Stimulated activated CD4-positive, alpha-beta T cell treated with anti-CD3 and anti-CD28 coated beads, Interleukin-12 subunit alpha, Interleukin-12 subunit beta, amount 100 ng/mL, for 4 hours (primary cell): ENCODE data around the gene PCDHA11.
"Not testable (repeated sequence)": the region's sequence is repeated elsewhere in the genome, so short reads cannot be mapped to it uniquely, and the experiment has no call there.

ENCODE experiments used
- DNase-seq: peaks from one replicate; pipeline ENCODE4 v3.0.0-alpha.2; 2020

The PCDHA11 gene, protein sequence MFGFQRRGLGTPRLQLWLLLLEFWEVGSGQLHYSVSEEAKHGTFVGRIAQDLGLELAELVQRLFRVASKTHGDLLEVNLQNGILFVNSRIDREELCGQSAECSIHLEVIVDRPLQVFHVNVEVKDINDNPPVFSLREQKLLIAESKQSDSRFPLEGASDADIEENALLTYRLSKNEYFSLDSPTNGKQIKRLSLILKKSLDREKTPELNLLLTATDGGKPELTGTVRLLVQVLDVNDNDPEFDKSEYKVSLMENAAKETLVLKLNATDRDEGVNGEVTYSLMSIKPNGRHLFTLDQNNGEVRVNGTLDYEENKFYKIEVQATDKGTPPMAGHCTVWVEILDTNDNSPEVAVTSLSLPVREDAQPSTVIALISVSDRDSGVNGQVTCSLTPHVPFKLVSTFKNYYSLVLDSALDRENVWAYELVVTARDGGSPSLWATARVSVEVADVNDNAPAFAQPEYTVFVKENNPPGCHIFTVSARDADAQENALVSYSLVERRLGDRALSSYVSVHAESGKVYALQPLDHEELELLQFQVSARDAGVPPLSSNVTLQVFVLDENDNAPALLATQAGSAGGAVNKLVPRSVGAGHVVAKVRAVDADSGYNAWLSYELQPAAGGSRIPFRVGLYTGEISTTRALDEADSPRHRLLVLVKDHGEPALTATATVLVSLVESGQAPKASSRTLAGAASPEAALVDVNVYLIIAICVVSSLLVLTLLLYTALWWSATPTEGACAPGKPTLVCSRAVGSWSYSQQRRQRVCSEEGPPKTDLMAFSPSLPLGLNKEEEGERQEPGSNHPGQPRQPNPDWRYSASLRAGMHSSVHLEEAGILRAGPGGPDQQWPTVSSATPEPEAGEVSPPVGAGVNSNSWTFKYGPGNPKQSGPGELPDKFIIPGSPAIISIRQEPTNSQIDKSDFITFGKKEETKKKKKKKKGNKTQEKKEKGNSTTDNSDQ

DNA sequence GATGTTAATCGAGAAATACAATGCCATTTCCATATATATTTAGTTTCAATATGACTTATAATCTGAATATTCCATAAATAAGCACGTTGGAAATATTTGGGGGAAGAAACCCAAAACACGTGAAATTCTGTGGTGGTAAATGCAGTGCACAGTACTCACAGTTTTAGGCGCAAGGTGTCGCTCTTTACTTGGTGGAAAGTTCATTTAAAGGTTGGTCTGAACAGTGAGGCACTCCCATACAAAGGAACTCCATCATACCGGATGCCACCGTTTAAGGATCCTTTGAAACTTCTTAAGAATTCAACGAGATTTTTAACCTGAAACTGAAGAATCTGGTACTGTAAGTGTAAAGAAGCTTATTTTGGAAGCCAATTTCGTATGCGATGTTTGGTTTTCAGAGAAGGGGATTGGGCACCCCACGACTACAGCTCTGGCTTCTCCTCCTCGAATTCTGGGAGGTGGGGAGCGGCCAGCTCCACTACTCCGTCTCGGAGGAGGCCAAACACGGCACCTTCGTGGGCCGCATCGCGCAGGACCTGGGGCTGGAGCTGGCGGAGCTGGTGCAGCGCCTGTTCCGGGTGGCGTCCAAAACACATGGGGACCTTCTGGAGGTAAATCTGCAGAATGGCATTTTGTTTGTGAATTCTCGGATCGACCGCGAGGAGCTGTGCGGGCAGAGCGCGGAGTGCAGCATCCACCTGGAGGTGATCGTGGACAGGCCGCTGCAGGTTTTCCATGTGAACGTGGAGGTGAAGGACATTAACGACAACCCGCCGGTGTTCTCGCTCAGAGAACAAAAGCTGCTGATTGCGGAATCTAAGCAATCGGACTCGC lies at the start of gene PCDHA11:
Gene PCDHA11 (plus strand): TSS at position 237 of the 834 bp plus-strand sequence. CDS start 147 bp downstream, at position 384.
- DNase-seq: no peak

DNA sequence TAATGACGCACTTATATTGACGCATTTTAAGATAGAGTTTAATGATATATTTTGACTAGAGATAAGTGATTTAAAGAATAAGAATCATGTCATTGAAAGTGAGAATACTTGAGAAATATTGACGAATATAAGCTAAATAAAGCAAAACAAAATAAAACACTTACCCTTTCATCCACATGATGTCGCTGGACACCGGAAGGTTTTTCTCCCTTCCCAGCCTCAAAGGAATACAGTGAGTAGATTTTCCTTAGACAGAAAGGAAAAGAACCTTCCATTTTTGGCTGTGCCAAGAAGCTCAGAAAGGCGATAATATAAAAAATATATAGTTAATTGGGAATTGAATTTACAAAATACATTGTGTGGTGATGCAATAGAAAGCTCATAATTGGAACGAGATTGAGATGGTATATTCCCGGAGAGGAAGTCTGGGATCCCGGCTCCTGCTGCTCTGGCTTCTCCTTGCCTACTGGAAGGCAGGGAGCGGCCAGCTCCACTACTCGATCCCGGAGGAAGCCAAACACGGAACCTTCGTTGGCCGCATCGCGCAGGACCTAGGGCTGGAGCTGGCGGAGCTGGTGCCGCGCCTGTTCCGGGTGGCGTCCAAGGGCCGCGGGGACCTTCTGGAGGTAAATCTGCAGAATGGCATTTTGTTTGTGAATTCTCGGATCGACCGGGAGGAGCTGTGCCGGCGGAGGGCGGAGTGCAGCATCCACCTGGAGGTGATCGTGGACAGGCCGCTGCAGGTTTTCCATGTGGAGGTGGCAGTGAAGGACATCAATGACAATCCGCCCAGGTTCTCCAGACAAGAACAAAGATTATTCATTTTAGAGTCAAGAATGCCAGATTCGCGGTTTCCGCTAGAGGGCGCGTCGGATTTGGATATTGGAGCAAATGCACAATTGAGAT lies 47.1 kb upstream of the PCDHA11 start, which contains the start of gene PCDHA5:
Gene PCDHA5 (plus strand): TSS at position 239 of the 906 bp plus-strand sequence.
- no peak for DNase-seq

DNA sequence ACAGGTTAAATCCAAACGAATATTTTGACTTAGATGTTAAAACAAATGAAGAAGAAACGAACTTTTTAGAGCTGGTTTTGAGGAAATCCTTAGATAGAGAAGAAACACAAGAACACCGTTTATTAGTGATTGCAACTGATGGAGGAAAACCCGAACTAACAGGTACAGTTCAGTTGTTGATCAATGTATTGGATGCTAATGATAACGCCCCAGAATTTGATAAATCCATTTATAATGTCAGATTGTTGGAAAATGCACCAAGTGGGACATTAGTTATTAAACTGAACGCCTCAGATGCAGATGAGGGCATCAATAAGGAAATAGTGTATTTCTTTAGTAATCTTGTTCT lies 46.5 kb upstream of the PCDHA11 start:
- DNase-seq: no peak

DNA sequence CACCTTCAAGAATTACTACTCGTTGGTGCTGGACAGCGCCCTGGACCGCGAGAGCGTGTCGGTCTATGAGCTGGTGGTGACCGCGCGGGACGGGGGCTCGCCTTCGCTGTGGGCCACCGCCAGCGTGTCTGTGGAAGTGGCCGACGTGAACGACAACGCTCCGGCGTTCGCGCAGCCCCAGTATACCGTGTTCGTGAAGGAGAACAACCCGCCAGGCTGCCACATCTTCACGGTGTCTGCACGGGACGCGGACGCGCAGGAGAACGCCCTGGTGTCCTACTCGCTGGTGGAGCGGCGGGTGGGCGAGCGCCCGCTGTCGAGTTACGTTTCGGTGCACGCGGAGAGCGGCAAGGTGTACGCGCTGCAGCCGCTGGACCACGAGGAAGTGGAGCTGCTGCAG lies 45.8 kb upstream of the PCDHA11 start:
- DNase-seq: not testable (repeated sequence)

DNA sequence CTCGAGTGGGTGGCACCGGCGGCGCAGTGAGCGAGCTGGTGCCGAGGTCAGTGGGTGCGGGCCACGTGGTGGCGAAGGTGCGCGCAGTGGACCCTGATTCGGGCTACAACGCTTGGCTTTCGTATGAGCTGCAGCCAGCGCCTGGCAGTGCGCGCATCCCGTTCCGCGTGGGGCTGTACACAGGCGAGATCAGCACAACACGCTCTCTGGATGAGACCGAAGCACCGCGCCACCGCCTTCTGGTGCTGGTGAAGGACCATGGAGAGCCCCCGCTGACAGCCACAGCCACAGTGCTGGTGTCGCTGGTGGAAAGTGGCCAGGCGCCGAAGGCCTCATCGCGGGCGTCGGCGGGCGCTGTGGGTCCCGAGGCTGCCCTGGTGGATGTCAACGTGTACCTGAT lies 45.3 kb upstream of the PCDHA11 start:
- DNase-seq: no peak

DNA sequence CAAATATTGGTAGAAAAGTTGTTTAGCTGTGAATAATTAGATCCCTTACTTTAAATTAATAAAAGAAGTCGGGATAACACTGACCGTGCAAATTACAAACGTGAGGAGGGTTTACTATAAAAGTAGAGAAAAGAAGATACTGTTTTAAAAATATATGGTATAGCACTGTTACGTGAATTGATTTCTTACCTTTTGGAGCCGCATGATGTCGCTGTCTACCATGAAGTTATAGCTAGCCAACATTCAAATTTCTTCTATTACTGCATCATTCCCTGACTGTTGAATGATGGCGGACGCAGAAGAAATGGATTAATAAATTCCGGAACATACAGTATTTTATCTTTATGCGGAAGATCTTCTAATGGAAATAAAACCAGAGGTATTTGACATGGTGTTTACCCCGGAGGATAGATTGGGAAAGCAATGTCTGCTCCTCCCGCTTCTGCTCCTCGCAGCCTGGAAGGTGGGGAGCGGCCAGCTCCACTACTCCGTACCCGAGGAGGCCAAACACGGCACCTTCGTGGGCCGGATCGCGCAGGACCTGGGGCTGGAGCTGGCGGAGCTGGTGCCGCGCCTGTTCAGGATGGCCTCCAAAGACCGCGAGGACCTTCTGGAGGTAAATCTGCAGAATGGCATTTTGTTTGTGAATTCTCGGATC lies 40.9 kb upstream of the PCDHA11 start, which contains the start of gene PCDHA6:
Gene PCDHA6 (plus strand): TSS at position 257 of the 658 bp plus-strand sequence. CDS start 132 bp downstream, at position 389.
- no peak for DNase-seq

DNA sequence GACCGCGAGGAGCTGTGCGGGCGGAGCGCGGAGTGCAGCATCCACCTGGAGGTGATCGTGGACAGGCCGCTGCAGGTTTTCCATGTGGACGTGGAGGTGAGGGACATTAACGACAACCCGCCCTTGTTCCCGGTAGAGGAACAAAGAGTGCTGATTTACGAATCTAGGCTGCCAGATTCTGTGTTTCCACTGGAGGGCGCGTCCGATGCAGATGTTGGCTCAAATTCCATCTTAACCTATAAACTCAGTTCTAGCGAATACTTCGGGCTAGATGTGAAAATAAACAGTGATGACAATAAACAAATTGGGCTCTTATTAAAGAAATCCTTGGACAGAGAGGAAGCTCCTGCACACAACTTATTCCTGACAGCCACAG lies 40.4 kb upstream of the PCDHA11 start:
- DNase-seq: no peak

DNA sequence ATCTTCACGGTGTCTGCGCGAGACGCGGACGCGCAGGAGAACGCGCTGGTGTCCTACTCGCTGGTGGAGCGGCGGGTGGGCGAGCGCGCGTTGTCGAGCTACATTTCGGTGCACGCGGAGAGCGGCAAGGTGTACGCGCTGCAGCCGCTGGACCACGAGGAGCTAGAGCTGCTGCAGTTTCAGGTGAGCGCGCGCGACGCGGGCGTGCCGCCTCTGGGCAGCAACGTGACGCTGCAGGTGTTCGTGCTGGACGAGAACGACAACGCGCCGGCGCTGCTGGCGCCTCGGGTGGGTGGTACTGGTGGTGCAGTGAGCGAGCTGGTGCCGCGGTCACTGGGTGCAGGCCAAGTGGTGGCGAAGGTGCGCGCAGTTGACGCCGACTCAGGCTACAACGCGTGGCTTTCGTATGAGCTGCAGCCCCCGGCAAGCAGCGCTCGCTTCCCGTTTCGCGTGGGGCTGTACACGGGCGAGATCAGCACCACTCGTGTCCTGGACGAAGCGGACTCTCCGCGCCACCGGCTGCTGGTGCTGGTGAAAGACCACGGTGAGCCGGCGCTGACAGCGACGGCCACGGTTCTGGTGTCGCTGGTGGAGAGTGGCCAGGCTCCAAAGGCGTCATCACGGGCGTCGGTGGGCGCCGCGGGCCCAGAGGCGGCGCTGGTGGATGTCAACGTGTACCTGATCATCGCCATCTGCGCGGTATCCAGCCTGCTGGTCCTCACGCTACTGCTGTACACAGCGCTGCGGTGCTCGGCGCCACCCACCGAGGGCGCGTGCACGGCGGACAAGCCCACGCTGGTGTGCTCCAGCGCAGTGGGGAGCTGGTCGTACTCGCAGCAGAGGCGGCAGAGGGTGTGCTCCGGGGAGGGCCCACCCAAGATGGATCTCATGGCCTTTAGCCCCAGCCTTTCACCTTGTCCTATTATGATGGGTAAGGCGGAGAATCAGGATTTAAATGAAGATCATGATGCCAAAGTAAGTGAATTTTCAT lies 39.0 kb upstream of the PCDHA11 start:
- not testable (repeated sequence) for DNase-seq

DNA sequence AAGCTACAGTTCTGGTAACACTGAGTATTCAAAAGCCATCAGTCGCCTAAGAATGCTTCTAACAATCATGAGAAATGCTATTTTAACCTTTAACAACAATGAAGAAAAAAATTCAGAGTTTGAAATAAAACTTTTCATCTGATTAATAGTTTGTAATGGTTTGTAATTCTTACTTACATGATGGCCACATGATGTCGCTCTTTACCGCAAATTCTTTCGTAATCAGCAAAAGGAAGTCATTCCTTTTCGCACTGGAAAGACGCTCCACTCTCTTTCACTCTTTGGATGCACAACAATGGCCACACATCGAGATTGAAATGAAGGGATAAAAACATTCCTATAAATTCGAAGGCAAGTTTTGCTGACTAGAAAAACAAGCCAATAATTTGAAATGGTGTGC lies 34.8 kb upstream of the PCDHA11 start, which contains the start of gene PCDHA7:
Gene PCDHA7 (plus strand): TSS at position 277 of the 400 bp plus-strand sequence. CDS start 115 bp downstream, at position 392.
- no peak for DNase-seq

DNA sequence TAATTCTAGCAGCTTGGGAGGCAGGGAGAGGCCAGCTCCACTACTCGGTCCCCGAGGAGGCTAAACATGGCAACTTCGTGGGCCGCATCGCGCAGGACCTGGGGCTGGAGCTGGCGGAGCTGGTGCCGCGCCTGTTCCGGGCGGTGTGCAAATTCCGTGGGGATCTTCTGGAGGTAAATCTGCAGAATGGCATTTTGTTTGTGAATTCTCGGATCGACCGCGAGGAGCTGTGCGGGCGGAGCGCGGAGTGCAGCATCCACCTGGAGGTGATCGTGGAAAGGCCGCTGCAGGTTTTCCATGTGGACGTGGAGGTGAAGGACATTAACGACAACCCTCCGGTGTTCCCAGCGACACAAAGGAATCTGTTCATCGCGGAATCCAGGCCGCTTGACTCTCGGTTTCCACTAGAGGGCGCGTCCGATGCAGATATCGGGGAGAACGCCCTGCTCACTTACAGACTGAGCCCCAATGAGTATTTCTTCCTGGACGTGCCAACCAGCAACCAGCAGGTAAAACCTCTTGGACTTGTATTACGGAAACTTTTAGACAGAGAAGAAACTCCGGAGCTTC lies 34.2 kb upstream of the PCDHA11 start:
- DNase-seq: not testable (repeated sequence)

DNA sequence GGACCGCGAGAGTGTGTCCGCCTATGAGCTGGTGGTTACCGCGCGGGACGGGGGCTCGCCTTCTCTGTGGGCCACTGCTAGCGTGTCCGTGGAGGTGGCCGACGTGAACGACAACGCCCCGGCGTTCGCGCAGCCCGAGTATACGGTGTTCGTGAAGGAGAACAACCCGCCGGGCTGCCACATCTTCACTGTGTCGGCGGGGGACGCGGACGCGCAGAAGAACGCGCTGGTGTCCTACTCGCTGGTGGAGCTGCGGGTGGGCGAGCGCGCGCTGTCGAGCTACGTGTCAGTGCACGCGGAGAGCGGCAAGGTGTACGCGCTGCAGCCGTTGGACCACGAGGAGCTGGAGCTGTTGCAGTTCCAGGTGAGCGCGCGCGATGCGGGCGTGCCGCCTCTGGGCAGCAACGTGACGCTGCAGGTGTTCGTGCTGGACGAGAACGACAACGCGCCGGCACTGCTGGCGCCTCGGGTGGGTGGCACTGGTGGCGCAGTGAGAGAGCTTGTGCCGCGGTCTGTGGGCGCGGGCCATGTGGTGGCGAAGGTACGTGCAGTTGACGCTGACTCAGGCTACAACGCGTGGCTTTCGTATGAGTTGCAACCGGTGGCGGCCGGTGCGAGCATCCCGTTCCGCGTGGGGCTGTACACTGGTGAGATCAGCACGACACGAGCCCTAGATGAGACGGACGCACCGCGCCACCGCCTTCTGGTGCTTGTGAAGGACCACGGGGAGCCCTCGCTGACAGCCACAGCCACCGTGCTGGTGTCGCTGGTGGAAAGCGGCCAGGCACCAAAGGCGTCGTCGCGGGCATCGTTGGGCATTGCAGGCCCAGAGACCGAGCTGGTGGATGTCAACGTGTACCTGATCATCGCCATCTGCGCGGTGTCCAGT lies 32.9 kb upstream of the PCDHA11 start:
- DNase-seq: no peak

DNA sequence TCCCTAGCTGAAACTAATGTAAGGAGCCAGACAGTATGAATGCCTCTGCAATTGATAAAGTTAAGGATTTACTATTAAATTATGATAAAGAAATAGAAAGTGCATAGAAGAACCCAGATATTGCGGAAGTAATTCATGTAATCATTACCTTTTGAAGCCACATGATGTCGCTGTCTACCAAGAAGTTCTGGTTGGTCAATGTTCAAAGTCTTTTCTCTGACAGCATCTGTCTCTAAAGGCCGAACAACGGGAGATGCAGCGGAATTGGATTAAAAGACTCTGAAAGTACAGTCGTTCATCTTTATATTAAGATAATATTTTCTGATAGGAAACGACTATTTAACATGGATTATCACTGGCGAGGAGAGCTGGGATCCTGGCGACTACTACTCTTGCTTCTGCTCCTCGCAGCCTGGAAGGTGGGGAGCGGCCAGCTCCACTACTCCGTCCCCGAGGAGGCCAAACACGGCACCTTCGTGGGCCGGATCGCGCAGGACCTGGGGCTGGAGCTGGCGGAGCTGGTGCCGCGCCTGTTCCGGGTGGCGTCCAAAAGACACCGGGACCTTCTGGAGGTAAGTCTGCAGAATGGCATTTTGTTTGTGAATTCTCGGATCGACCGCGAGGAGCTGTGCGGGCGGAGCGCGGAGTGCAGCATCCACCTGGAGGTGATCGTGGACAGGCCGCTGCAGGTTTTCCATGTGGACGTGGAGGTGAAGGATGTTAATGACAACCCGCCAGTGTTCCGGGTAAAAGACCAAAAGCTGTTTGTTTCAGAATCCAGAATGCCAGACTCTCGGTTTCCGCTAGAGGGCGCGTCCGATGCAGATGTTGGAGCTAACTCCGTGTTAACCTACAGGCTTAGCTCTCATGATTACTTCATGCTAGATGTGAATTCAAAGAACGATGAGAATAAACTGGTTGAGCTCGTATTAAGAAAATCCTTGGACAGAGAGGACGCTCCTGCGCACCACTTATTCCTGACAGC lies 27.5 kb upstream of the PCDHA11 start, which contains the start of gene PCDHA8:
Gene PCDHA8 (plus strand): TSS at position 210 of the 985 bp plus-strand sequence. CDS start 135 bp downstream, at position 345.
- DNase-seq: no peak

DNA sequence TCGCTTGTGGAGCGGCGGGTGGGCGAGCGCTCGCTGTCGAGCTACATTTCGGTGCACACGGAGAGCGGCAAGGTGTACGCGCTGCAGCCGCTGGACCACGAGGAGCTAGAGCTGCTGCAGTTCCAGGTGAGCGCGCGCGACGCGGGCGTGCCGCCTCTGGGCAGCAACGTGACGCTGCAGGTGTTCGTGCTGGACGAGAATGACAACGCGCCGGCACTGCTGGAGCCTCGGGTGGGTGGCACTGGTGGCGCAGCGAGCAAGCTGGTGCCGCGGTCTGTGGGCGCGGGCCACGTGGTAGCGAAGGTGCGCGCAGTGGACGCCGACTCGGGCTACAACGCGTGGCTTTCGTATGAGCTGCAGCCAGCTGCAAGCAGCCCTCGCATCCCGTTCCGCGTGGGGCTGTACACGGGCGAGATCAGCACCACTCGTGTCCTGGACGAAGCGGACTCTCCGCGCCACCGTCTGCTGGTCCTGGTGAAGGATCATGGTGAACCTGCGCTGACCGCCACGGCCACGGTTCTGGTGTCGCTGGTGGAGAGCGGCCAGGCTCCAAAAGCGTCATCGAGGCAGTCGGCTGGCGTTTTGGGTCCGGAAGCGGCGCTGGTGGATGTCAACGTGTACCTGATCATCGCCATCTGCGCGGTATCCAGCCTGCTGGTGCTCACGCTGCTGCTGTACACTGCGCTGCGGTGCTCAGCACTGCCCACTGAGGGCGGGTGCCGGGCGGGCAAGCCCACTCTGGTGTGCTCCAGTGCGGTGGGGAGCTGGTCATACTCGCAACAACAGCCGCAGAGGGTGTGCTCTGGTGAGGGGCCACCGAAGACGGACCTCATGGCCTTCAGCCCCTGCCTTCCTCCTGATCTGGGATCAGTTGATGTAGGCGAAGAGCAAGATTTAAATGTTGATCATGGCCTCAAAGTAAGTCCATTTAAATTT lies 25.7 kb upstream of the PCDHA11 start:
- DNase-seq: no peak

DNA sequence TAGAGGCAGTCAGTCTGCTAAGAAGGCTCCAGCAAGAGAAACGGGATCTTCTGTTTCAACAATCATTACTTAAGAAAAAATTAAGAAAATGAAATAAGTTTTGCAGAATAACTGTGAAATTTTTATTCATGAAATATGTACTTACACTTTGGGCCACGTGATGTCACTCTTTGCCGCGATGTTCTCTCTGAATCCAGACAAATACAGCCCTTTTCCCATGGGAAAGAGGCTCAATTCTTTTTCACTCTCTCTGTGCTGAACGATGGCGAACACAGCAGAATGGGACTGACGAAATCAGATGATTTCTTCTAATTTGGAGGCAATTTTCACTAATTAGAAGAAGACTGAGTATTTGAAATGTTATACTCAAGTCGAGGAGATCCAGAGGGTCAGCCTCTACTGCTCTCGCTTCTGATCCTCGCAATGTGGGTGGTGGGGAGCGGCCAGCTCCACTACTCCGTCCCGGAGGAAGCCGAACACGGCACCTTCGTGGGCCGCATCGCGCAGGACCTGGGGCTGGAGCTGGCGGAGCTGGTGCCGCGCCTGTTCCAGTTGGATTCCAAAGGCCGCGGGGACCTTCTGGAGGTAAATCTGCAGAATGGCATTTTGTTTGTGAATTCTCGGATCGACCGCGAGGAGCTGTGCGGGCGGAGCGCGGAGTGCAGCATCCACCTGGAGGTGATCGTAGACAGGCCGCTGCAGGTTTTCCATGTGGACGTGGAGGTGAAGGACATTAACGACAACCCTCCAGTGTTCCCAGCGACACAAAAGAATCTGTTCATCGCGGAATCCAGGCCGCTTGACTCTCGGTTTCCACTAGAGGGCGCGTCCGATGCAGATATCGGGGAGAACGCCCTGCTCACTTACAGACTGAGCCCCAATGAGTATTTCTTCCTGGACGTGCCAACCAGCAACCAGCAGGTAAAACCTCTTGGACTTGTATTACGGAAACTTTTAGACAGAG lies 20.3 kb upstream of the PCDHA11 start, which contains the start of gene PCDHA9:
Gene PCDHA9 (plus strand): TSS at position 244 of the 964 bp plus-strand sequence. CDS start 114 bp downstream, at position 358.
- DNase-seq: not testable (repeated sequence)
